MM.1S (cell line): ENCODE measurements around the gene VPS8.

Source experiments
- CTCF ChIP-seq: fragments of 300-600 bp; sonication (generic); IDR thresholded peaks from 2 replicates; pipeline ENCODE4 v1.5.1; 2016; ENCODE audit warnings: antibody characterized with exemption, low read length, mixed read lengths
- EZH2 ChIP-seq: fragments of 300-600 bp; sonication (generic); optimal IDR thresholded peaks from 2 replicates; pipeline ENCODE3; 2017; ENCODE audit warnings: low read depth, mild to moderate bottlenecking, antibody characterized with exemption, low read length, mixed read lengths
- EZH2phosphoT487 ChIP-seq: fragments of 300-600 bp; sonication (generic); IDR thresholded peaks from 2 replicates; pipeline ENCODE4 v1.6.1; 2018; ENCODE audit warnings: antibody characterized with exemption, low read length

GRCh38 chr3:184850201-184850600 is 38.2 kb downstream of the VPS8 start:
- TF ChIP-seq CTCF (no peak), EZH2phosphoT487 (no peak), EZH2 (no peak)
